GM23248 (cell line): ENCODE measurements around the gene TLE2.

Experiments
- EZH2 ChIP-seq: fragments of 200-600 bp; sonication (generic); IDR thresholded peaks from 2 replicates; pipeline ENCODE4 v1.6.1; 2018; ENCODE audit warnings: antibody characterized with exemption, mild to moderate bottlenecking; ENCODE audit not compliant: insufficient read depth, poor library complexity, severe bottlenecking
- EZH2phosphoT487 ChIP-seq: fragments of 200-600 bp; sonication (generic); IDR thresholded peaks from 2 replicates; pipeline ENCODE4 v1.6.1; 2018; ENCODE audit warnings: antibody characterized with exemption, moderate library complexity, mild to moderate bottlenecking, low read depth; ENCODE audit not compliant: insufficient read depth

GRCh38 chr19:2988568-2988967 is 40.5 kb downstream of the TLE2 start:
- TF ChIP-seq EZH2phosphoT487, result no peak
- TF ChIP-seq EZH2, result no peak
